Gastrocnemius medialis (tissue), 4 donors: ENCODE measurements around the gene ROR2.

ENCODE experiments used
- POLR2A ChIP-seq, 2 donors: fragments of 450-650 bp; IDR thresholded peaks; one replicate each; pipeline ENCODE4 v1.6.1; 2017; ENCODE audit warnings: antibody characterized with exemption in 2 of 2, mild to moderate bottlenecking in 2 of 2, moderate library complexity in 2 of 2
- TF ChIP-seq, protein P1 (sequence below), 5 experiments: fragments of 450-650 bp in 3 of 5; fragments of 200-600 bp in 2 of 5; sonication (generic) in 2 of 5; IDR thresholded peaks in 4 of 5; conservative IDR thresholded peaks in 1 of 5; 1 replicate in 4 of 5; 2 replicates in 1 of 5; pipeline ENCODE4 v1.5.1; 2016 to 2019; ENCODE audit warnings: antibody characterized with exemption in 5 of 5, mild to moderate bottlenecking in 3 of 5, moderate library complexity in 3 of 5

DNA sequence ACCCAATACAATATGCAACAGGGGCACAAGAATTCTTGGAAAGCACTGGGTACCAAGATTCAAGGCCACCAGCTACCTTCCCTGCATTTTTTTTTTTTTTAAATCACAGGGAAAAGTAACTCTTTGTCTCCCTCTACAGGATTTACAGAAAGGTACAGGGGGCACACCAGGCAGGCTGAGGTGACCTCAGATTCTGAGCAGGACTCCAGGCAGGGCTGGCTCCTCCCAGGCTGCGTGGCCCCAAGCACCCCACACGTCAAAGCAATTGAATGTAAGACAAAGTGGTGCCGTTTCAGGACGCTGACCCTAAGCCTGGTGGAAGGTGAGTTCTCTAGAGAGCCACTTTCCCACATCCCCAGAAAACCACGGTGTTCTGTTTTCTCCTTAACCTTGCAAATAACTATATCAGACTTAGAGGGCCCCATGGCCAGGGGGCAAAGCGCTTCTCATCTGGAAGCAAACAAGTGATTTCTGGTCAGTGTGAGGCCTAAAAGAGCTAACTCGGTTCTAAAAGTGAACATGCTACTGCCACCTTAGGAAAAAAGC is 222.6 kb downstream of the ROR2 start:
- TF ChIP-seq, protein P1, sequence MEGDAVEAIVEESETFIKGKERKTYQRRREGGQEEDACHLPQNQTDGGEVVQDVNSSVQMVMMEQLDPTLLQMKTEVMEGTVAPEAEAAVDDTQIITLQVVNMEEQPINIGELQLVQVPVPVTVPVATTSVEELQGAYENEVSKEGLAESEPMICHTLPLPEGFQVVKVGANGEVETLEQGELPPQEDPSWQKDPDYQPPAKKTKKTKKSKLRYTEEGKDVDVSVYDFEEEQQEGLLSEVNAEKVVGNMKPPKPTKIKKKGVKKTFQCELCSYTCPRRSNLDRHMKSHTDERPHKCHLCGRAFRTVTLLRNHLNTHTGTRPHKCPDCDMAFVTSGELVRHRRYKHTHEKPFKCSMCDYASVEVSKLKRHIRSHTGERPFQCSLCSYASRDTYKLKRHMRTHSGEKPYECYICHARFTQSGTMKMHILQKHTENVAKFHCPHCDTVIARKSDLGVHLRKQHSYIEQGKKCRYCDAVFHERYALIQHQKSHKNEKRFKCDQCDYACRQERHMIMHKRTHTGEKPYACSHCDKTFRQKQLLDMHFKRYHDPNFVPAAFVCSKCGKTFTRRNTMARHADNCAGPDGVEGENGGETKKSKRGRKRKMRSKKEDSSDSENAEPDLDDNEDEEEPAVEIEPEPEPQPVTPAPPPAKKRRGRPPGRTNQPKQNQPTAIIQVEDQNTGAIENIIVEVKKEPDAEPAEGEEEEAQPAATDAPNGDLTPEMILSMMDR (IDR thresholded peaks at IDR 0.05 in 4 of 5, conservative IDR thresholded peaks at IDR 0.05 in 1 of 5): peak; percentile 37 to 71 (median 52)
- TF ChIP-seq POLR2A (IDR thresholded peaks at IDR 0.05): no peak
